HEK293 (cell line): ENCODE results near the gene RBM15B.

Experiments used
- CTCF ChIP-seq: fragments of 450-650 bp; formaldehyde crosslinking; IDR thresholded peaks from 2 replicates; pipeline ENCODE4 v1.5.1; 2016; ENCODE audit warnings: missing biosample characterization, missing genetic modification characterization
- ZNF274 ChIP-seq, 2 experiments: fragments of 200-500 bp in 1 of 2; fragments of 450-650 bp in 1 of 2; sonication (Bioruptor generic) in 1 of 2; formaldehyde crosslinking in 1 of 2; IDR thresholded peaks; 2 replicates each; pipeline versions ENCODE4 v1.5.1 to v1.6.1; 2014 to 2016; ENCODE audit warnings: borderline replicate concordance in 1 of 2, inconsistent platforms in 1 of 2, low read length in 1 of 2, missing biosample characterization in 1 of 2, missing genetic modification characterization in 1 of 2
- ZNF280C ChIP-seq: fragments of 450-650 bp; formaldehyde crosslinking; IDR thresholded peaks from 2 replicates; pipeline ENCODE4 v1.5.1; 2016; ENCODE audit warnings: missing biosample characterization, missing genetic modification characterization
- ZSCAN16 ChIP-seq: fragments of 450-650 bp; formaldehyde crosslinking; IDR thresholded peaks from 2 replicates; pipeline ENCODE4 v1.5.1; 2016; ENCODE audit warnings: missing biosample characterization, missing genetic modification characterization

- TF ChIP-seq ZNF274 (IDR thresholded peaks at IDR 0.05; ENCODE audit: low read length) (no peak), ZNF274 (tag by site-specific recombination; IDR thresholded peaks at IDR 0.05; ENCODE audit: borderline replicate concordance) (no peak), CTCF (tag by site-specific recombination) (no peak), ZNF280C (tag by site-specific recombination) (no peak), ZSCAN16 (tag by site-specific recombination) (no peak)
These were observed 54.6 kb downstream of the RBM15B start for GRCh38 chr3:51445544-51446280.
